Fibroblast of lung (primary cell): ENCODE data around the gene IGFBP6.

Experiments
- EZH2 ChIP-seq: IDR thresholded peaks from 2 replicates; pipeline ENCODE4 v1.5.1; 2012; ENCODE audit warnings: low read length, control low read depth, mild to moderate bottlenecking; ENCODE audit errors: missing control alignments
- TF ChIP-seq, protein P1 (sequence below), 2 donors: IDR thresholded peaks in 1 of 2; conservative IDR thresholded peaks in 1 of 2; 1 replicate in 1 of 2; 2 replicates in 1 of 2; pipeline ENCODE4 v1.5.1; 2011 to 2012; ENCODE audit warnings: low read length in 2 of 2, control low read depth in 1 of 2, inconsistent platforms in 1 of 2, low read depth in 1 of 2, mild to moderate bottlenecking in 1 of 2

DNA sequence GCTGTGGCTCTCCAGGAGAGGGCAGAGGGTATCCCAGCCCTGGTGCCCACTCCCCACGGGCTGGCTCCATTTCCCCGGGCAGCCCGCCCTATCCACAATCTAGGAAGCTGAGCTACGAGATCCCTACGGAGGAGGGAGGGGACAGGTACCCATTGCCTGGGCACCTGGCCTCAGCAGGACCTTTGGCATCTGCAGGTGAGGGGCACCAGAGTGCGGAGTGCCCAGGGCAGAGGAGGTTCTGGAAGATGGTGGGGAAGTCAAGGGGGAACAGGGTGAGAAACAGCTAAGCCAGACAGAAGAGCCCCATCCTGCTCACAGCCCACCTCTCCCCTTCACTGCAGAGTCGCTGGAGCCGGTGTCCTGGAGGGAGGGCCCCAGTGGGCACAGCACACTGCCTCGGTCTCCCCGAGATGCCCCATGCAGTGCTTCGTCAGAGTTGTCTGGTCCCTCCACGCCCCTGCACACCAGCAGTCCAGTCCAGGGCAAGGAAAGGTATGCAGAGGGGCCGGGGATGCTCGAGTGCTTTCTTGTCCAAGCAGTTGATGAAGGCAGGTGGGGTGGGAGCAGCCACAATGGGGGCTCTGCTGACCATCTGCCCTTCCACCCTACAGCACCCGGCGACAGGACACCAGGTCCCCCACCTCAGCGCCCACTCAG lies 37.3 kb upstream of the IGFBP6 start:
- TF ChIP-seq, protein P1, sequence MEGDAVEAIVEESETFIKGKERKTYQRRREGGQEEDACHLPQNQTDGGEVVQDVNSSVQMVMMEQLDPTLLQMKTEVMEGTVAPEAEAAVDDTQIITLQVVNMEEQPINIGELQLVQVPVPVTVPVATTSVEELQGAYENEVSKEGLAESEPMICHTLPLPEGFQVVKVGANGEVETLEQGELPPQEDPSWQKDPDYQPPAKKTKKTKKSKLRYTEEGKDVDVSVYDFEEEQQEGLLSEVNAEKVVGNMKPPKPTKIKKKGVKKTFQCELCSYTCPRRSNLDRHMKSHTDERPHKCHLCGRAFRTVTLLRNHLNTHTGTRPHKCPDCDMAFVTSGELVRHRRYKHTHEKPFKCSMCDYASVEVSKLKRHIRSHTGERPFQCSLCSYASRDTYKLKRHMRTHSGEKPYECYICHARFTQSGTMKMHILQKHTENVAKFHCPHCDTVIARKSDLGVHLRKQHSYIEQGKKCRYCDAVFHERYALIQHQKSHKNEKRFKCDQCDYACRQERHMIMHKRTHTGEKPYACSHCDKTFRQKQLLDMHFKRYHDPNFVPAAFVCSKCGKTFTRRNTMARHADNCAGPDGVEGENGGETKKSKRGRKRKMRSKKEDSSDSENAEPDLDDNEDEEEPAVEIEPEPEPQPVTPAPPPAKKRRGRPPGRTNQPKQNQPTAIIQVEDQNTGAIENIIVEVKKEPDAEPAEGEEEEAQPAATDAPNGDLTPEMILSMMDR (conservative IDR thresholded peaks at IDR 0.05 in 1 of 2, IDR thresholded peaks at IDR 0.05 in 1 of 2; ENCODE audit: low read depth in 1 of 2, low read length in 2 of 2): no peak
- no peak for TF ChIP-seq EZH2
